GM18858 (cell line): Measurements from ENCODE around the gene NPAS3.

ENCODE experiments used
- ATAC-seq: cut with Tn5 transposase; IDR thresholded peaks from one replicate; pipeline ENCODE4 v1.9.1; 2021; ENCODE audit not compliant: unreplicated experiment

NPAS3 gene

GRCh38 chr14:32938719-32939253 lies at the start of gene NPAS3:
Gene NPAS3, plus strand, starts transcription at chr14:32938879.
- ATAC-seq, result no peak

GRCh38 chr14:32896979-32897697 lies 41.5 kb upstream of the NPAS3 start:
- no peak for ATAC-seq

- ATAC-seq, result no peak
Observed at GRCh38 chr14:32897698-32898064, 41.0 kb upstream of the NPAS3 start.

- ATAC-seq, result no peak
Observed at GRCh38 chr14:32898876-32899275, 39.8 kb upstream of the NPAS3 start.

GRCh38 chr14:32900547-32900946 lies 38.1 kb upstream of the NPAS3 start:
- ATAC-seq, result no peak

- ATAC-seq, result no peak
Observed at GRCh38 chr14:32905013-32905412, 33.7 kb upstream of the NPAS3 start.

GRCh38 chr14:32906672-32907071 lies 32.0 kb upstream of the NPAS3 start:
- no peak for ATAC-seq

GRCh38 chr14:32908196-32909084 lies 30.2 kb upstream of the NPAS3 start:
- no peak for ATAC-seq

GRCh38 chr14:32913725-32914124 lies 25.0 kb upstream of the NPAS3 start:
- no peak for ATAC-seq

- ATAC-seq, result no peak
Observed at GRCh38 chr14:32914391-32914790, 24.3 kb upstream of the NPAS3 start.

GRCh38 chr14:32920696-32921276 lies 17.9 kb upstream of the NPAS3 start:
- no peak for ATAC-seq

- ATAC-seq, result no peak
Observed at GRCh38 chr14:32925439-32925838, 13.2 kb upstream of the NPAS3 start.

- no peak for ATAC-seq
Observed at GRCh38 chr14:32932302-32932913, 6.3 kb upstream of the NPAS3 start.

GRCh38 chr14:32932914-32933628 lies 5.6 kb upstream of the NPAS3 start:
- no peak for ATAC-seq

GRCh38 chr14:32933629-32934072 lies 5.0 kb upstream of the NPAS3 start:
- ATAC-seq, result no peak

GRCh38 chr14:32934073-32934880 lies 4.4 kb upstream of the NPAS3 start:
- ATAC-seq, result no peak

GRCh38 chr14:32934881-32935633 lies 3.6 kb upstream of the NPAS3 start:
- ATAC-seq, result no peak

GRCh38 chr14:32939254-32940065 lies 781 bp downstream of the NPAS3 start:
- no peak for ATAC-seq
